DOHH2 (cell line): ENCODE results near the gene CFAP74.

Experiments
- H3F3A ChIP-seq: fragments of 200-600 bp; sonication (generic), shearing (Covaris generic); 2 replicates; pipeline ENCODE4 v1.6.0; 2016; ENCODE audit warnings: antibody characterized with exemption, mild to moderate bottlenecking; ENCODE audit not compliant: control insufficient read depth, insufficient read depth
- H3K27ac ChIP-seq: fragments of 200-600 bp; sonication (generic); 2 replicates; pipeline ENCODE4 v1.5.1; 2014; ENCODE audit warnings: low read depth, mild to moderate bottlenecking, low read length, moderate library complexity
- H3K27me3 ChIP-seq: fragments of 200-600 bp; sonication (generic); 2 replicates; pipeline ENCODE4 v1.6.1; 2014; ENCODE audit warnings: mild to moderate bottlenecking, low read length, mixed read lengths; ENCODE audit not compliant: control insufficient read depth
- H3K36me3 ChIP-seq: fragments of 200-600 bp; sonication (generic); 2 replicates; pipeline ENCODE4 v1.6.1; 2014; ENCODE audit warnings: mild to moderate bottlenecking, low read length, moderate library complexity, mixed read lengths; ENCODE audit not compliant: control insufficient read depth
- H3K4me1 ChIP-seq: fragments of 200-600 bp; sonication (generic); 2 replicates; pipeline ENCODE4 v1.6.1; 2014; ENCODE audit warnings: mild to moderate bottlenecking, low read length, mixed read lengths; ENCODE audit not compliant: control insufficient read depth
- H3K4me2 ChIP-seq: fragments of 200-600 bp; sonication (generic); 2 replicates; pipeline ENCODE4 v1.6.0; 2014; ENCODE audit warnings: mild to moderate bottlenecking, low read length, moderate library complexity
- H3K4me3 ChIP-seq: fragments of 200-600 bp; sonication (generic); 2 replicates; pipeline ENCODE4 v1.5.1; 2014; ENCODE audit warnings: mild to moderate bottlenecking, low read length, mixed read lengths
- H3K79me2 ChIP-seq: fragments of 200-600 bp; sonication (generic); 2 replicates; pipeline ENCODE4 v1.6.1; 2014; ENCODE audit warnings: mild to moderate bottlenecking, low read length, mixed read lengths; ENCODE audit not compliant: control insufficient read depth
- H3K9me2 ChIP-seq: fragments of 200-600 bp; sonication (generic); replicated peaks from 2 replicates; pipeline ENCODE4 v1.6.1; 2014; ENCODE audit warnings: mild to moderate bottlenecking, low read length, mixed read lengths; ENCODE audit not compliant: control insufficient read depth
- H3K9me3 ChIP-seq: fragments of 200-600 bp; sonication (generic); 2 replicates; pipeline ENCODE4 v1.6.1; 2014; ENCODE audit warnings: antibody characterized with exemption, low read length, mixed read lengths; ENCODE audit not compliant: control insufficient read depth, insufficient read depth
- H4K20me1 ChIP-seq: fragments of 200-600 bp; sonication (generic); 2 replicates; pipeline ENCODE4 v1.6.0; 2014; ENCODE audit warnings: low read depth, mild to moderate bottlenecking, antibody characterized with exemption, low read length, moderate library complexity; ENCODE audit not compliant: control insufficient read depth, insufficient read depth
- EZH2phosphoT487 ChIP-seq: fragments of 200-600 bp; sonication (generic); IDR thresholded peaks from 2 replicates; pipeline ENCODE4 v1.6.1; 2017; ENCODE audit warnings: borderline replicate concordance, mild to moderate bottlenecking, antibody characterized with exemption, low read length, moderate library complexity, mixed read lengths
- TF ChIP-seq, protein P1 (sequence below): fragments of 200-600 bp; sonication (generic); IDR thresholded peaks from one replicate; pipeline ENCODE4 v1.5.1; 2014; ENCODE audit warnings: antibody characterized with exemption, mild to moderate bottlenecking, low read depth, low read length; ENCODE audit not compliant: poor library complexity, severe bottlenecking

CFAP74 gene

GRCh38 chr1:1875932-1876331 lies 127.7 kb downstream of the CFAP74 start:
- peaks cover 78% of the 10 kb centered on the region for H3K4me1 ChIP-seq
- no peak overlapping the region for H3K27ac ChIP-seq
- no peaks in the 10 kb centered on the region for H3K9me3 ChIP-seq
- peaks cover 57% of the 10 kb centered on the region for H4K20me1 ChIP-seq
- H3F3A ChIP-seq, result peaks cover 11% of the 10 kb centered on the region
- 0 out of 2 replicates have a peak overlapping the region, but pooled peaks have one; percentile 6 for H3K4me2 ChIP-seq
- H3K9me2 ChIP-seq, result no peaks in the 10 kb centered on the region
- TF ChIP-seq EZH2phosphoT487, result no peak
- TF ChIP-seq, protein P1, sequence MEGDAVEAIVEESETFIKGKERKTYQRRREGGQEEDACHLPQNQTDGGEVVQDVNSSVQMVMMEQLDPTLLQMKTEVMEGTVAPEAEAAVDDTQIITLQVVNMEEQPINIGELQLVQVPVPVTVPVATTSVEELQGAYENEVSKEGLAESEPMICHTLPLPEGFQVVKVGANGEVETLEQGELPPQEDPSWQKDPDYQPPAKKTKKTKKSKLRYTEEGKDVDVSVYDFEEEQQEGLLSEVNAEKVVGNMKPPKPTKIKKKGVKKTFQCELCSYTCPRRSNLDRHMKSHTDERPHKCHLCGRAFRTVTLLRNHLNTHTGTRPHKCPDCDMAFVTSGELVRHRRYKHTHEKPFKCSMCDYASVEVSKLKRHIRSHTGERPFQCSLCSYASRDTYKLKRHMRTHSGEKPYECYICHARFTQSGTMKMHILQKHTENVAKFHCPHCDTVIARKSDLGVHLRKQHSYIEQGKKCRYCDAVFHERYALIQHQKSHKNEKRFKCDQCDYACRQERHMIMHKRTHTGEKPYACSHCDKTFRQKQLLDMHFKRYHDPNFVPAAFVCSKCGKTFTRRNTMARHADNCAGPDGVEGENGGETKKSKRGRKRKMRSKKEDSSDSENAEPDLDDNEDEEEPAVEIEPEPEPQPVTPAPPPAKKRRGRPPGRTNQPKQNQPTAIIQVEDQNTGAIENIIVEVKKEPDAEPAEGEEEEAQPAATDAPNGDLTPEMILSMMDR, result no peak
- peaks cover 100% of the 10 kb centered on the region for H3K79me2 ChIP-seq
- peaks cover 84% of the 10 kb centered on the region for H3K36me3 ChIP-seq
- no peaks in the 10 kb centered on the region for H3K27me3 ChIP-seq
- no peak overlapping the region for H3K4me3 ChIP-seq

- no peak overlapping the region for H3K27ac ChIP-seq
These were observed 128.7 kb downstream of the CFAP74 start for GRCh38 chr1:1874901-1875300.

GRCh38 chr1:1873186-1873585 lies 130.4 kb downstream of the CFAP74 start:
- TF ChIP-seq, protein P1, result no peak
- TF ChIP-seq EZH2phosphoT487, result no peak
- Histone ChIP-seq H3K9me3 (no peaks in the 10 kb centered on the region), H3K4me3 (no peak overlapping the region), H3K9me2 (no peaks in the 10 kb centered on the region), H3F3A (peaks cover 22% of the 10 kb centered on the region), H3K4me1 (peaks cover 89% of the 10 kb centered on the region), H3K27ac (no peak overlapping the region; the same call in 1 of the 2 replicates), H3K36me3 (peaks cover 78% of the 10 kb centered on the region), H3K79me2 (peaks cover 100% of the 10 kb centered on the region), H3K4me2 (peak overlapping the region; percentile 15), H4K20me1 (peaks cover 49% of the 10 kb centered on the region), H3K27me3 (no peaks in the 10 kb centered on the region)

More at GRCh38 chr1:1874901-1875300, 128.7 kb downstream of the CFAP74 start:
- peaks cover 86% of the 10 kb centered on the region for H3K36me3 ChIP-seq
- TF ChIP-seq, protein P1, result no peak
- no peak for TF ChIP-seq EZH2phosphoT487
- peaks cover 84% of the 10 kb centered on the region for H3K4me1 ChIP-seq
- peaks cover 100% of the 10 kb centered on the region for H3K79me2 ChIP-seq
- no peak overlapping the region for H3K4me2 ChIP-seq
- no peaks in the 10 kb centered on the region for H3K9me3 ChIP-seq
- no peaks in the 10 kb centered on the region for H3K9me2 ChIP-seq
- H4K20me1 ChIP-seq, result peaks cover 60% of the 10 kb centered on the region
- H3K27me3 ChIP-seq, result no peaks in the 10 kb centered on the region
- peaks cover 20% of the 10 kb centered on the region for H3F3A ChIP-seq
- no peak overlapping the region for H3K4me3 ChIP-seq
